Activated effector memory CD4-positive, alpha-beta T cell treated with anti-CD3 and anti-CD28 coated beads, Interleukin-2, amount 50 U/mL, for 16 hours (primary cell): ENCODE measurements around the gene NHLH2.

Experiments used
- DNase-seq: peaks from one replicate; pipeline ENCODE4 v3.0.0-alpha.2; 2020

The NHLH2 gene

GRCh38 chr1:115840605-115841460 is at the start of gene NHLH2:
Gene NHLH2, minus strand, starts transcription at chr1:115841126. Its CDS starts 2,754 bp downstream, at chr1:115838372.
- DNase-seq: no peak

- no peak for DNase-seq
Measured at GRCh38 chr1:115890580-115890979, 49.7 kb upstream of the NHLH2 start.

GRCh38 chr1:115888976-115889375 is 48.0 kb upstream of the NHLH2 start:
- no peak for DNase-seq

GRCh38 chr1:115882913-115883902 is 42.3 kb upstream of the NHLH2 start:
- DNase-seq: no peak

- no peak for DNase-seq
Measured at GRCh38 chr1:115880981-115881672, 40.2 kb upstream of the NHLH2 start.

GRCh38 chr1:115879977-115880376 is 39.1 kb upstream of the NHLH2 start:
- DNase-seq: no peak

- no peak for DNase-seq
Measured at GRCh38 chr1:115877511-115877910, 36.6 kb upstream of the NHLH2 start.

GRCh38 chr1:115874904-115875303 is 34.0 kb upstream of the NHLH2 start:
- DNase-seq: no peak

- DNase-seq: no peak
Measured at GRCh38 chr1:115874497-115874896, 33.6 kb upstream of the NHLH2 start.

GRCh38 chr1:115873184-115873583 is 32.3 kb upstream of the NHLH2 start:
- DNase-seq: no peak

GRCh38 chr1:115869064-115869463 is 28.1 kb upstream of the NHLH2 start:
- no peak for DNase-seq

GRCh38 chr1:115867216-115867615 is 26.3 kb upstream of the NHLH2 start:
- no peak for DNase-seq

GRCh38 chr1:115865704-115866380 is 24.9 kb upstream of the NHLH2 start:
- no peak for DNase-seq

GRCh38 chr1:115862403-115862802 is 21.5 kb upstream of the NHLH2 start:
- no peak for DNase-seq

GRCh38 chr1:115854005-115854404 is 13.1 kb upstream of the NHLH2 start:
- no peak for DNase-seq

- DNase-seq: no peak
Measured at GRCh38 chr1:115850937-115851336, 10.0 kb upstream of the NHLH2 start.

GRCh38 chr1:115847787-115848186 is 6.9 kb upstream of the NHLH2 start:
- no peak for DNase-seq

- no peak for DNase-seq
Measured at GRCh38 chr1:115842948-115843347, 2.0 kb upstream of the NHLH2 start.

- DNase-seq: no peak
Measured at GRCh38 chr1:115839679-115840237, 1.2 kb downstream of the NHLH2 start.

GRCh38 chr1:115839029-115839678 is 1.8 kb downstream of the NHLH2 start:
- DNase-seq: no peak

GRCh38 chr1:115838431-115839028 is 2.4 kb downstream of the NHLH2 start:
- DNase-seq: no peak
